Measurements from ENCODE around the gene SPIRE2. TPM values are rescaled to one million over a fixed set of nuclear protein-coding genes. Genes with fewer than 3 reads are reported as not detected.
A peak's percentile ranks its signal among the peaks of the same experiment; 100 is the strongest.

The SPIRE2 gene
- total and polyA plus RNA-seq, 2 of the 13 experiments (the other 11 are each of a cell fraction or from before 2014, with no cell fraction given), result 13.3 to 37.5 TPM

GRCh38 chr16:89873109-89873971 lies 45.1 kb downstream of the SPIRE2 start, which contains the start of gene TCF25 (continued):
- TF ChIP-seq RERE (CRISPR knock-in tag; IDR thresholded peaks at IDR 0.05; ENCODE audit: low read depth), result no peak
- peak; percentile 80 for TF ChIP-seq SPEN (CRISPR knock-in tag; IDR thresholded peaks at IDR 0.05; ENCODE audit: low read depth)
- peak; percentile 8; the same call in 1 of the 2 replicates for TF ChIP-seq RXRA (CRISPR knock-in tag; IDR thresholded peaks at IDR 0.05)
- peak; percentile 97 for TF ChIP-seq ZNF253 (CRISPR knock-in tag; IDR thresholded peaks at IDR 0.05; ENCODE audit: borderline replicate concordance)
- peak; percentile 62 for TF ChIP-seq MAZ (IDR thresholded peaks at IDR 0.05; ENCODE audit: borderline replicate concordance, low read depth, low read length)
- TF ChIP-seq MAZ (CRISPR knock-in tag; IDR thresholded peaks at IDR 0.05; ENCODE audit: low read depth), result no peak; the same call in 1 of the 2 replicates
- peak; percentile 93 for TF ChIP-seq AKNA (CRISPR knock-in tag; IDR thresholded peaks at IDR 0.05; ENCODE audit: borderline replicate concordance)
- TF ChIP-seq ZNF558 (CRISPR knock-in tag; IDR thresholded peaks at IDR 0.05; ENCODE audit: borderline replicate concordance), result peak; percentile 86; the same call in 1 of the 2 replicates
- TF ChIP-seq NFIC (IDR thresholded peaks at IDR 0.05; ENCODE audit: low read length), result no peak
- TF ChIP-seq ZNF33A (CRISPR knock-in tag; IDR thresholded peaks at IDR 0.05; ENCODE audit: borderline replicate concordance), result no peak
- peak; percentile 86 for TF ChIP-seq ZMAT3 (CRISPR knock-in tag; conservative IDR thresholded peaks at IDR 0.05)
- no peak for TF ChIP-seq MLLT10 (CRISPR knock-in tag; IDR thresholded peaks at IDR 0.05)
- peak; percentile 98 for TF ChIP-seq ZFX (CRISPR knock-in tag; IDR thresholded peaks at IDR 0.05; ENCODE audit: low read depth)
- TF ChIP-seq DMAP1 (CRISPR knock-in tag; IDR thresholded peaks at IDR 0.05), result peak; percentile 85
- TF ChIP-seq ZNF704 (CRISPR knock-in tag; IDR thresholded peaks at IDR 0.05; ENCODE audit: borderline replicate concordance), result peak; percentile 90; the same call in 1 of the 2 replicates

All from HepG2 (cell line).